GM23338 (cell line): ENCODE measurements around the gene RNF13.

ENCODE experiments used
- CREB1 ChIP-seq: fragments of 250-450 bp; sonication (Bioruptor Pico); IDR thresholded peaks from 2 replicates; pipeline ENCODE4 v1.5.0; 2020; ENCODE audit warnings: low read depth, mild to moderate bottlenecking, moderate library complexity
- EZH2 ChIP-seq: fragments of 200-600 bp; sonication (generic); IDR thresholded peaks from one replicate; pipeline ENCODE4 v1.8.0; 2017; ENCODE audit warnings: antibody characterized with exemption, mild to moderate bottlenecking, low read depth; ENCODE audit not compliant: unreplicated experiment
- EZH2phosphoT487 ChIP-seq: fragments of 200-600 bp; sonication (generic); IDR thresholded peaks from one replicate; pipeline ENCODE4 v1.8.1; 2018; ENCODE audit warnings: antibody characterized with exemption; ENCODE audit not compliant: unreplicated experiment
- POLR2AphosphoS5 ChIP-seq: IDR thresholded peaks from 2 replicates; pipeline ENCODE4 v1.6.1; 2016; ENCODE audit warnings: antibody characterized with exemption, low read depth
- STAT1 ChIP-seq: IDR thresholded peaks from one replicate; pipeline ENCODE4 v1.6.1; 2016; ENCODE audit warnings: antibody characterized with exemption; ENCODE audit not compliant: unreplicated experiment
- ZNF331 ChIP-seq: fragments of 250-450 bp; sonication (Bioruptor Pico); IDR thresholded peaks from 2 replicates; pipeline ENCODE4 v1.5.0; 2020; ENCODE audit warnings: low read depth, mild to moderate bottlenecking, moderate library complexity
- TF ChIP-seq, protein P1 (sequence below), 2 experiments: fragments of 200-600 bp in 1 of 2; sonication (generic) in 1 of 2; conservative IDR thresholded peaks; 2 replicates each; pipeline versions ENCODE4 v1.5.1 to v1.6.1; 2016 to 2017; ENCODE audit warnings: antibody characterized with exemption in 2 of 2, low read depth in 2 of 2, mild to moderate bottlenecking in 2 of 2, moderate library complexity in 1 of 2
- TF ChIP-seq, protein P2 (sequence below): IDR thresholded peaks from one replicate; pipeline ENCODE4 v1.6.1; 2018; ENCODE audit warnings: antibody characterized with exemption; ENCODE audit not compliant: unreplicated experiment
- TF ChIP-seq, protein P3 (sequence below): IDR thresholded peaks from 2 replicates; pipeline ENCODE4 v1.6.1; 2016; ENCODE audit warnings: antibody characterized with exemption
- TF ChIP-seq, protein P4 (sequence below): fragments of 250-450 bp; sonication (Bioruptor Pico); IDR thresholded peaks from 2 replicates; pipeline ENCODE4 v1.5.0; 2020; ENCODE audit warnings: mild to moderate bottlenecking, moderate library complexity

DNA sequence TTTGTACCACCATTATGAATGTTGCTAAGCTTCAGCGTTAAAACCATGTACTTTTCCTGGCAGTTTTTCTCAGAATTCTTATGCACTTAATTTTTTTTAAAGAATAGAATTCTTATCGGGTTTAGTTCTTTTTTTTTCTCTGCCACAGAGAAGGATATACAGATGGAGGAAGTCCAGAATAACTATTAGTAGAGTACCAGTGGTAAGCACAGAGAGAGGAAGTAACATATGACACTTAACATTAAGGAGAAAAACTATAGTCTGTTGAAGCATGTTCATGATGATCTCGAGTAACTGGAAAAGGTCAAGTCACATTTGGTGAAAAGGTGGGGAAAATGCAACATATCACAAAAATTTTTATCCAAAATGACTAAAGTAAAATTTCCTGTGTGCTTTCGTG is 68.9 kb downstream of the RNF13 start:
- TF ChIP-seq, protein P1, sequence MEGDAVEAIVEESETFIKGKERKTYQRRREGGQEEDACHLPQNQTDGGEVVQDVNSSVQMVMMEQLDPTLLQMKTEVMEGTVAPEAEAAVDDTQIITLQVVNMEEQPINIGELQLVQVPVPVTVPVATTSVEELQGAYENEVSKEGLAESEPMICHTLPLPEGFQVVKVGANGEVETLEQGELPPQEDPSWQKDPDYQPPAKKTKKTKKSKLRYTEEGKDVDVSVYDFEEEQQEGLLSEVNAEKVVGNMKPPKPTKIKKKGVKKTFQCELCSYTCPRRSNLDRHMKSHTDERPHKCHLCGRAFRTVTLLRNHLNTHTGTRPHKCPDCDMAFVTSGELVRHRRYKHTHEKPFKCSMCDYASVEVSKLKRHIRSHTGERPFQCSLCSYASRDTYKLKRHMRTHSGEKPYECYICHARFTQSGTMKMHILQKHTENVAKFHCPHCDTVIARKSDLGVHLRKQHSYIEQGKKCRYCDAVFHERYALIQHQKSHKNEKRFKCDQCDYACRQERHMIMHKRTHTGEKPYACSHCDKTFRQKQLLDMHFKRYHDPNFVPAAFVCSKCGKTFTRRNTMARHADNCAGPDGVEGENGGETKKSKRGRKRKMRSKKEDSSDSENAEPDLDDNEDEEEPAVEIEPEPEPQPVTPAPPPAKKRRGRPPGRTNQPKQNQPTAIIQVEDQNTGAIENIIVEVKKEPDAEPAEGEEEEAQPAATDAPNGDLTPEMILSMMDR (conservative IDR thresholded peaks at IDR 0.05; ENCODE audit: low read depth in 2 of 2) = no peak
- TF ChIP-seq POLR2AphosphoS5 (no peak), EZH2 (no peak), STAT1 (no peak), CREB1 (no peak), EZH2phosphoT487 (no peak), ZNF331 (CRISPR knock-in tag) (no peak)
- TF ChIP-seq, protein P2, sequence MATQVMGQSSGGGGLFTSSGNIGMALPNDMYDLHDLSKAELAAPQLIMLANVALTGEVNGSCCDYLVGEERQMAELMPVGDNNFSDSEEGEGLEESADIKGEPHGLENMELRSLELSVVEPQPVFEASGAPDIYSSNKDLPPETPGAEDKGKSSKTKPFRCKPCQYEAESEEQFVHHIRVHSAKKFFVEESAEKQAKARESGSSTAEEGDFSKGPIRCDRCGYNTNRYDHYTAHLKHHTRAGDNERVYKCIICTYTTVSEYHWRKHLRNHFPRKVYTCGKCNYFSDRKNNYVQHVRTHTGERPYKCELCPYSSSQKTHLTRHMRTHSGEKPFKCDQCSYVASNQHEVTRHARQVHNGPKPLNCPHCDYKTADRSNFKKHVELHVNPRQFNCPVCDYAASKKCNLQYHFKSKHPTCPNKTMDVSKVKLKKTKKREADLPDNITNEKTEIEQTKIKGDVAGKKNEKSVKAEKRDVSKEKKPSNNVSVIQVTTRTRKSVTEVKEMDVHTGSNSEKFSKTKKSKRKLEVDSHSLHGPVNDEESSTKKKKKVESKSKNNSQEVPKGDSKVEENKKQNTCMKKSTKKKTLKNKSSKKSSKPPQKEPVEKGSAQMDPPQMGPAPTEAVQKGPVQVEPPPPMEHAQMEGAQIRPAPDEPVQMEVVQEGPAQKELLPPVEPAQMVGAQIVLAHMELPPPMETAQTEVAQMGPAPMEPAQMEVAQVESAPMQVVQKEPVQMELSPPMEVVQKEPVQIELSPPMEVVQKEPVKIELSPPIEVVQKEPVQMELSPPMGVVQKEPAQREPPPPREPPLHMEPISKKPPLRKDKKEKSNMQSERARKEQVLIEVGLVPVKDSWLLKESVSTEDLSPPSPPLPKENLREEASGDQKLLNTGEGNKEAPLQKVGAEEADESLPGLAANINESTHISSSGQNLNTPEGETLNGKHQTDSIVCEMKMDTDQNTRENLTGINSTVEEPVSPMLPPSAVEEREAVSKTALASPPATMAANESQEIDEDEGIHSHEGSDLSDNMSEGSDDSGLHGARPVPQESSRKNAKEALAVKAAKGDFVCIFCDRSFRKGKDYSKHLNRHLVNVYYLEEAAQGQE = no peak
- TF ChIP-seq, protein P3, sequence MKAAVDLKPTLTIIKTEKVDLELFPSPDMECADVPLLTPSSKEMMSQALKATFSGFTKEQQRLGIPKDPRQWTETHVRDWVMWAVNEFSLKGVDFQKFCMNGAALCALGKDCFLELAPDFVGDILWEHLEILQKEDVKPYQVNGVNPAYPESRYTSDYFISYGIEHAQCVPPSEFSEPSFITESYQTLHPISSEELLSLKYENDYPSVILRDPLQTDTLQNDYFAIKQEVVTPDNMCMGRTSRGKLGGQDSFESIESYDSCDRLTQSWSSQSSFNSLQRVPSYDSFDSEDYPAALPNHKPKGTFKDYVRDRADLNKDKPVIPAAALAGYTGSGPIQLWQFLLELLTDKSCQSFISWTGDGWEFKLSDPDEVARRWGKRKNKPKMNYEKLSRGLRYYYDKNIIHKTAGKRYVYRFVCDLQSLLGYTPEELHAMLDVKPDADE = no peak
- TF ChIP-seq, protein P4, sequence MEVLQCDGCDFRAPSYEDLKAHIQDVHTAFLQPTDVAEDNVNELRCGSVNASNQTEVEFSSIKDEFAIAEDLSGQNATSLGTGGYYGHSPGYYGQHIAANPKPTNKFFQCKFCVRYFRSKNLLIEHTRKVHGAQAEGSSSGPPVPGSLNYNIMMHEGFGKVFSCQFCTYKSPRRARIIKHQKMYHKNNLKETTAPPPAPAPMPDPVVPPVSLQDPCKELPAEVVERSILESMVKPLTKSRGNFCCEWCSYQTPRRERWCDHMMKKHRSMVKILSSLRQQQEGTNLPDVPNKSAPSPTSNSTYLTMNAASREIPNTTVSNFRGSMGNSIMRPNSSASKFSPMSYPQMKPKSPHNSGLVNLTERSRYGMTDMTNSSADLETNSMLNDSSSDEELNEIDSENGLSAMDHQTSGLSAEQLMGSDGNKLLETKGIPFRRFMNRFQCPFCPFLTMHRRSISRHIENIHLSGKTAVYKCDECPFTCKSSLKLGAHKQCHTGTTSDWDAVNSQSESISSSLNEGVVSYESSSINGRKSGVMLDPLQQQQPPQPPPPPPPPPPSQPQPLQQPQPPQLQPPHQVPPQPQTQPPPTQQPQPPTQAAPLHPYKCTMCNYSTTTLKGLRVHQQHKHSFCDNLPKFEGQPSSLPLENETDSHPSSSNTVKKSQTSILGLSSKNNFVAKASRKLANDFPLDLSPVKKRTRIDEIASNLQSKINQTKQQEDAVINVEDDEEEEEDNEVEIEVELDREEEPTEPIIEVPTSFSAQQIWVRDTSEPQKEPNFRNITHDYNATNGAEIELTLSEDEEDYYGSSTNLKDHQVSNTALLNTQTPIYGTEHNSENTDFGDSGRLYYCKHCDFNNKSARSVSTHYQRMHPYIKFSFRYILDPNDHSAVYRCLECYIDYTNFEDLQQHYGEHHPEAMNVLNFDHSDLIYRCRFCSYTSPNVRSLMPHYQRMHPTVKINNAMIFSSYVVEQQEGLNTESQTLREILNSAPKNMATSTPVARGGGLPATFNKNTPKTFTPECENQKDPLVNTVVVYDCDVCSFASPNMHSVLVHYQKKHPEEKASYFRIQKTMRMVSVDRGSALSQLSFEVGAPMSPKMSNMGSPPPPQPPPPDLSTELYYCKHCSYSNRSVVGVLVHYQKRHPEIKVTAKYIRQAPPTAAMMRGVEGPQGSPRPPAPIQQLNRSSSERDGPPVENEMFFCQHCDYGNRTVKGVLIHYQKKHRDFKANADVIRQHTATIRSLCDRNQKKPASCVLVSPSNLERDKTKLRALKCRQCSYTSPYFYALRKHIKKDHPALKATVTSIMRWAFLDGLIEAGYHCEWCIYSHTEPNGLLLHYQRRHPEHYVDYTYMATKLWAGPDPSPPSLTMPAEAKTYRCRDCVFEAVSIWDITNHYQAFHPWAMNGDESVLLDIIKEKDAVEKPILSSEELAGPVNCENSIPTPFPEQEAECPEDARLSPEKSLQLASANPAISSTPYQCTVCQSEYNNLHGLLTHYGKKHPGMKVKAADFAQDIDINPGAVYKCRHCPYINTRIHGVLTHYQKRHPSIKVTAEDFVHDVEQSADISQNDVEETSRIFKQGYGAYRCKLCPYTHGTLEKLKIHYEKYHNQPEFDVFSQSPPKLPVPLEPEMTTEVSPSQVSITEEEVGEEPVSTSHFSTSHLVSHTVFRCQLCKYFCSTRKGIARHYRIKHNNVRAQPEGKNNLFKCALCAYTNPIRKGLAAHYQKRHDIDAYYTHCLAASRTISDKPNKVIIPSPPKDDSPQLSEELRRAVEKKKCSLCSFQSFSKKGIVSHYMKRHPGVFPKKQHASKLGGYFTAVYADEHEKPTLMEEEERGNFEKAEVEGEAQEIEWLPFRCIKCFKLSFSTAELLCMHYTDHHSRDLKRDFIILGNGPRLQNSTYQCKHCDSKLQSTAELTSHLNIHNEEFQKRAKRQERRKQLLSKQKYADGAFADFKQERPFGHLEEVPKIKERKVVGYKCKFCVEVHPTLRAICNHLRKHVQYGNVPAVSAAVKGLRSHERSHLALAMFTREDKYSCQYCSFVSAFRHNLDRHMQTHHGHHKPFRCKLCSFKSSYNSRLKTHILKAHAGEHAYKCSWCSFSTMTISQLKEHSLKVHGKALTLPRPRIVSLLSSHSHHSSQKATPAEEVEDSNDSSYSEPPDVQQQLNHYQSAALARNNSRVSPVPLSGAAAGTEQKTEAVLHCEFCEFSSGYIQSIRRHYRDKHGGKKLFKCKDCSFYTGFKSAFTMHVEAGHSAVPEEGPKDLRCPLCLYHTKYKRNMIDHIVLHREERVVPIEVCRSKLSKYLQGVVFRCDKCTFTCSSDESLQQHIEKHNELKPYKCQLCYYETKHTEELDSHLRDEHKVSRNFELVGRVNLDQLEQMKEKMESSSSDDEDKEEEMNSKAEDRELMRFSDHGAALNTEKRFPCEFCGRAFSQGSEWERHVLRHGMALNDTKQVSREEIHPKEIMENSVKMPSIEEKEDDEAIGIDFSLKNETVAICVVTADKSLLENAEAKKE (CRISPR knock-in tag) = no peak
